ENCODE results near the gene ARHGEF3. TPM values are rescaled to one million over a fixed set of nuclear protein-coding genes. Genes with fewer than 3 reads are reported as not detected.

Gene ARHGEF3
- total RNA-seq, 1 donor from 2014 or later: 32.9 TPM

GRCh38 chr3:56835650-56836227 is 34.0 kb upstream of the ARHGEF3 start:
- Histone ChIP-seq H3K9me3 (ENCODE audit: control insufficient read depth in 3 of 3, low read length in 3 of 3) (no peaks in the 10 kb centered on the region), H3K9ac (ENCODE audit: low read depth in 1 of 3, low read length in 3 of 3) (no peak overlapping the region)

GRCh38 chr3:56833536-56833935 is 31.8 kb upstream of the ARHGEF3 start:
- no peak overlapping the region for H3K27ac ChIP-seq (ENCODE audit: low read depth, low read length)
- no peak overlapping the region for H3K9ac ChIP-seq (ENCODE audit: low read depth in 1 of 3, low read length in 3 of 3)
- H3K9me3 ChIP-seq (ENCODE audit: control insufficient read depth in 3 of 3, low read length in 3 of 3): no peaks in the 10 kb centered on the region
- H3K27me3 ChIP-seq (ENCODE audit: control insufficient read depth in 3 of 3, insufficient read depth in 3 of 3, low read length in 3 of 3): no peaks in the 10 kb centered on the region
- H3K36me3 ChIP-seq (ENCODE audit: control insufficient read depth in 3 of 3, insufficient read depth in 3 of 3, low read length in 3 of 3): no peaks in the 10 kb centered on the region
- no peak overlapping the region for H3K4me3 ChIP-seq (ENCODE audit: low read length in 3 of 3)
- no peaks in the 10 kb centered on the region for H3K4me1 ChIP-seq (ENCODE audit: control insufficient read depth in 3 of 3, insufficient read depth in 3 of 3, low read length in 3 of 3)

More at GRCh38 chr3:56835650-56836227, 34.0 kb upstream of the ARHGEF3 start:
- H3K36me3 ChIP-seq (ENCODE audit: control insufficient read depth in 3 of 3, insufficient read depth in 3 of 3, low read length in 3 of 3): no peaks in the 10 kb centered on the region
- no peaks in the 10 kb centered on the region for H3K4me1 ChIP-seq (ENCODE audit: control insufficient read depth in 3 of 3, insufficient read depth in 3 of 3, low read length in 3 of 3)
- H3K27me3 ChIP-seq (ENCODE audit: control insufficient read depth in 3 of 3, insufficient read depth in 3 of 3, low read length in 3 of 3): no peaks in the 10 kb centered on the region
- H3K27ac ChIP-seq (ENCODE audit: low read depth, low read length): no peak overlapping the region
- H3K4me3 ChIP-seq (ENCODE audit: low read length in 3 of 3): no peak overlapping the region

GRCh38 chr3:56833022-56833421 is 31.3 kb upstream of the ARHGEF3 start:
- Histone ChIP-seq H3K9ac (ENCODE audit: low read depth in 1 of 3, low read length in 3 of 3) (no peak overlapping the region), H3K36me3 (ENCODE audit: control insufficient read depth in 3 of 3, insufficient read depth in 3 of 3, low read length in 3 of 3) (no peaks in the 10 kb centered on the region), H3K27ac (ENCODE audit: low read depth, low read length) (no peak overlapping the region), H3K27me3 (ENCODE audit: control insufficient read depth in 3 of 3, insufficient read depth in 3 of 3, low read length in 3 of 3) (no peaks in the 10 kb centered on the region), H3K9me3 (ENCODE audit: control insufficient read depth in 3 of 3, low read length in 3 of 3) (no peaks in the 10 kb centered on the region), H3K4me3 (ENCODE audit: low read length in 3 of 3) (no peak overlapping the region), H3K4me1 (ENCODE audit: control insufficient read depth in 3 of 3, insufficient read depth in 3 of 3, low read length in 3 of 3) (no peaks in the 10 kb centered on the region)

- no peak overlapping the region for H3K9ac ChIP-seq (ENCODE audit: low read depth in 1 of 3, low read length in 3 of 3)
- no peak overlapping the region for H3K27ac ChIP-seq (ENCODE audit: low read depth, low read length)
- H3K4me3 ChIP-seq (ENCODE audit: low read length in 3 of 3): no peak overlapping the region
- H3K4me1 ChIP-seq (ENCODE audit: control insufficient read depth in 3 of 3, insufficient read depth in 3 of 3, low read length in 3 of 3): no peaks in the 10 kb centered on the region
- no peaks in the 10 kb centered on the region for H3K36me3 ChIP-seq (ENCODE audit: control insufficient read depth in 3 of 3, insufficient read depth in 3 of 3, low read length in 3 of 3)
- no peaks in the 10 kb centered on the region for H3K9me3 ChIP-seq (ENCODE audit: control insufficient read depth in 3 of 3, low read length in 3 of 3)
- H3K27me3 ChIP-seq (ENCODE audit: control insufficient read depth in 3 of 3, insufficient read depth in 3 of 3, low read length in 3 of 3): no peaks in the 10 kb centered on the region
These were observed 29.8 kb upstream of the ARHGEF3 start for GRCh38 chr3:56831572-56831971.

- Histone ChIP-seq H3K9ac (ENCODE audit: low read depth in 1 of 3, low read length in 3 of 3) (no peak overlapping the region), H3K27ac (ENCODE audit: low read depth, low read length) (no peak overlapping the region), H3K9me3 (ENCODE audit: control insufficient read depth in 3 of 3, low read length in 3 of 3) (no peaks in the 10 kb centered on the region), H3K36me3 (ENCODE audit: control insufficient read depth in 3 of 3, insufficient read depth in 3 of 3, low read length in 3 of 3) (no peaks in the 10 kb centered on the region), H3K27me3 (ENCODE audit: control insufficient read depth in 3 of 3, insufficient read depth in 3 of 3, low read length in 3 of 3) (no peaks in the 10 kb centered on the region), H3K4me3 (ENCODE audit: low read length in 3 of 3) (no peak overlapping the region), H3K4me1 (ENCODE audit: control insufficient read depth in 3 of 3, insufficient read depth in 3 of 3, low read length in 3 of 3) (no peaks in the 10 kb centered on the region)
These were observed 29.1 kb upstream of the ARHGEF3 start for GRCh38 chr3:56830884-56831283.

- no peak overlapping the region for H3K27ac ChIP-seq (ENCODE audit: low read depth, low read length)
- no peak overlapping the region for H3K4me3 ChIP-seq (ENCODE audit: low read length in 3 of 3)
- no peaks in the 10 kb centered on the region for H3K27me3 ChIP-seq (ENCODE audit: control insufficient read depth in 3 of 3, insufficient read depth in 3 of 3, low read length in 3 of 3)
- H3K4me1 ChIP-seq (ENCODE audit: control insufficient read depth in 3 of 3, insufficient read depth in 3 of 3, low read length in 3 of 3): no peaks in the 10 kb centered on the region
- no peaks in the 10 kb centered on the region for H3K36me3 ChIP-seq (ENCODE audit: control insufficient read depth in 3 of 3, insufficient read depth in 3 of 3, low read length in 3 of 3)
- H3K9me3 ChIP-seq (ENCODE audit: control insufficient read depth in 3 of 3, low read length in 3 of 3): no peaks in the 10 kb centered on the region
- no peak overlapping the region for H3K9ac ChIP-seq (ENCODE audit: low read depth in 1 of 3, low read length in 3 of 3)
These were observed 27.8 kb upstream of the ARHGEF3 start for GRCh38 chr3:56829533-56829932.

- no peaks in the 10 kb centered on the region for H3K27me3 ChIP-seq (ENCODE audit: control insufficient read depth in 3 of 3, insufficient read depth in 3 of 3, low read length in 3 of 3)
- H3K4me1 ChIP-seq (ENCODE audit: control insufficient read depth in 3 of 3, insufficient read depth in 3 of 3, low read length in 3 of 3): no peaks in the 10 kb centered on the region
- H3K9me3 ChIP-seq (ENCODE audit: control insufficient read depth in 3 of 3, low read length in 3 of 3): no peaks in the 10 kb centered on the region
- no peak overlapping the region for H3K27ac ChIP-seq (ENCODE audit: low read depth, low read length)
- no peaks in the 10 kb centered on the region for H3K36me3 ChIP-seq (ENCODE audit: control insufficient read depth in 3 of 3, insufficient read depth in 3 of 3, low read length in 3 of 3)
- H3K4me3 ChIP-seq (ENCODE audit: low read length in 3 of 3): no peak overlapping the region
- H3K9ac ChIP-seq (ENCODE audit: low read depth in 1 of 3, low read length in 3 of 3): no peak overlapping the region
These were observed 25.3 kb upstream of the ARHGEF3 start for GRCh38 chr3:56826831-56827722.

GRCh38 chr3:56825567-56826438 is 24.1 kb upstream of the ARHGEF3 start:
- Histone ChIP-seq H3K36me3 (ENCODE audit: control insufficient read depth in 3 of 3, insufficient read depth in 3 of 3, low read length in 3 of 3) (no peaks in the 10 kb centered on the region), H3K27me3 (ENCODE audit: control insufficient read depth in 3 of 3, insufficient read depth in 3 of 3, low read length in 3 of 3) (no peaks in the 10 kb centered on the region), H3K9me3 (ENCODE audit: control insufficient read depth in 3 of 3, low read length in 3 of 3) (no peaks in the 10 kb centered on the region), H3K9ac (ENCODE audit: low read depth in 1 of 3, low read length in 3 of 3) (no peak overlapping the region), H3K4me1 (ENCODE audit: control insufficient read depth in 3 of 3, insufficient read depth in 3 of 3, low read length in 3 of 3) (no peaks in the 10 kb centered on the region), H3K27ac (ENCODE audit: low read depth, low read length) (no peak overlapping the region), H3K4me3 (ENCODE audit: low read length in 3 of 3) (no peak overlapping the region)

GRCh38 chr3:56823984-56824703 is 22.4 kb upstream of the ARHGEF3 start:
- H3K4me1 ChIP-seq (ENCODE audit: control insufficient read depth in 3 of 3, insufficient read depth in 3 of 3, low read length in 3 of 3): no peaks in the 10 kb centered on the region
- no peaks in the 10 kb centered on the region for H3K9me3 ChIP-seq (ENCODE audit: control insufficient read depth in 3 of 3, low read length in 3 of 3)
- no peak overlapping the region for H3K9ac ChIP-seq (ENCODE audit: low read depth in 1 of 3, low read length in 3 of 3)
- no peaks in the 10 kb centered on the region for H3K36me3 ChIP-seq (ENCODE audit: control insufficient read depth in 3 of 3, insufficient read depth in 3 of 3, low read length in 3 of 3)
- no peaks in the 10 kb centered on the region for H3K27me3 ChIP-seq (ENCODE audit: control insufficient read depth in 3 of 3, insufficient read depth in 3 of 3, low read length in 3 of 3)
- no peak overlapping the region for H3K27ac ChIP-seq (ENCODE audit: low read depth, low read length)
- no peak overlapping the region for H3K4me3 ChIP-seq (ENCODE audit: low read length in 3 of 3)

Measured in skeletal muscle tissue (tissue), 4 donors.